Lower leg skin (tissue), 4 donors: ENCODE data around the gene CAPN2. TPM values are rescaled to one million over a fixed set of nuclear protein-coding genes. Genes with fewer than 3 reads are reported as not detected.
"Not testable (repeated sequence)": the region's sequence is repeated elsewhere in the genome, so short reads cannot be mapped to it uniquely, and the experiment has no call there.

ENCODE experiments used
- DNase-seq, 2 donors: peaks; one replicate each; pipeline ENCODE4 v3.0.0-alpha.2; 2019; ENCODE audit warnings: low spot score in 2 of 2
- H3K4me3 ChIP-seq: fragments of 200-600 bp; sonication (generic); 2 replicates; pipeline ENCODE4 v1.5.1; 2017; ENCODE audit warnings: mild to moderate bottlenecking, low read depth; ENCODE audit not compliant: poor library complexity, severe bottlenecking
- POLR2A ChIP-seq, 2 donors: fragments of 450-650 bp; IDR thresholded peaks; one replicate each; pipeline ENCODE4 v1.6.1; 2016 to 2017; ENCODE audit warnings: antibody characterized with exemption in 2 of 2, mild to moderate bottlenecking in 1 of 2, moderate library complexity in 1 of 2
- WGBS, 2 donors: methylation state at CpG; one replicate each; pipeline ENCODE4 v1.1.5; 2018; 5-methylcytosine and 5-hydroxymethylcytosine counted together
- intact Hi-C: fragments of 100-400 bp; cut with DNase I; formaldehyde crosslinking; loops from one replicate; pipeline ENCODE4 v1.15.0; 2023; ENCODE audit warnings: low total_unique reads
- total RNA-seq, 4 donors: library from RNA; depleted of rRNA; stranded (reverse); fragments of >200 nt; gene quantifications; one replicate each; pipeline ENCODE4 v1.1.0, GENCODE V29; 2016
- TF ChIP-seq, protein P1 (sequence below), 3 donors: fragments of 450-650 bp; IDR thresholded peaks; one replicate each; pipeline ENCODE4 v1.5.1; 2016; ENCODE audit warnings: antibody characterized with exemption in 3 of 3, mild to moderate bottlenecking in 3 of 3, moderate library complexity in 2 of 3

CAPN2 gene
- total RNA-seq, 4 donors from 2014 or later = 33.7 to 73.3 (median 47.2) TPM

DNA sequence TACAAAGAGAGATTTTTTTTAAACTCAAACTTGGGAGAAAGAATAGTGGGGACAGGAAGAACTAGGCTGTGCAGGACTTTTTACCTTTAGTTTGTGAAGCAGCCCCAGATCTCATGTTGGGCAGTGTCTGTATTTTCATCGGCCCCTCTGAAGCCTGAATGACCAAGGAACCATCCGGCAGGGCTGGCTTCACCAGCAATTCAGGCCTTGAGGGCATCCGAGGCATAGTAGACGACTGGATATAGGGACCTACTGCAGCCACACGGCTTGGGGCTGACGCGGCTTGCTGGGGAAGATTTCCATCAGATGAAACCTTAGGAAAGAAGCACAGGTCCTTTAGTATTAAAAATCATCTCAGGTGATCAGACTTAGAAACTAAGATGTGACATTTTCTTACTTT, 89.7 kb downstream of the CAPN2 start:
- intact Hi-C loops = no loop called here
- no peak for DNase-seq
- no peak overlapping the region for H3K4me3 ChIP-seq
- TF ChIP-seq, protein P1, sequence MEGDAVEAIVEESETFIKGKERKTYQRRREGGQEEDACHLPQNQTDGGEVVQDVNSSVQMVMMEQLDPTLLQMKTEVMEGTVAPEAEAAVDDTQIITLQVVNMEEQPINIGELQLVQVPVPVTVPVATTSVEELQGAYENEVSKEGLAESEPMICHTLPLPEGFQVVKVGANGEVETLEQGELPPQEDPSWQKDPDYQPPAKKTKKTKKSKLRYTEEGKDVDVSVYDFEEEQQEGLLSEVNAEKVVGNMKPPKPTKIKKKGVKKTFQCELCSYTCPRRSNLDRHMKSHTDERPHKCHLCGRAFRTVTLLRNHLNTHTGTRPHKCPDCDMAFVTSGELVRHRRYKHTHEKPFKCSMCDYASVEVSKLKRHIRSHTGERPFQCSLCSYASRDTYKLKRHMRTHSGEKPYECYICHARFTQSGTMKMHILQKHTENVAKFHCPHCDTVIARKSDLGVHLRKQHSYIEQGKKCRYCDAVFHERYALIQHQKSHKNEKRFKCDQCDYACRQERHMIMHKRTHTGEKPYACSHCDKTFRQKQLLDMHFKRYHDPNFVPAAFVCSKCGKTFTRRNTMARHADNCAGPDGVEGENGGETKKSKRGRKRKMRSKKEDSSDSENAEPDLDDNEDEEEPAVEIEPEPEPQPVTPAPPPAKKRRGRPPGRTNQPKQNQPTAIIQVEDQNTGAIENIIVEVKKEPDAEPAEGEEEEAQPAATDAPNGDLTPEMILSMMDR (IDR thresholded peaks at IDR 0.05) = no peak
- WGBS, 2 donors = 91% methylated on average over 7 of the region's 7 CpGs

DNA sequence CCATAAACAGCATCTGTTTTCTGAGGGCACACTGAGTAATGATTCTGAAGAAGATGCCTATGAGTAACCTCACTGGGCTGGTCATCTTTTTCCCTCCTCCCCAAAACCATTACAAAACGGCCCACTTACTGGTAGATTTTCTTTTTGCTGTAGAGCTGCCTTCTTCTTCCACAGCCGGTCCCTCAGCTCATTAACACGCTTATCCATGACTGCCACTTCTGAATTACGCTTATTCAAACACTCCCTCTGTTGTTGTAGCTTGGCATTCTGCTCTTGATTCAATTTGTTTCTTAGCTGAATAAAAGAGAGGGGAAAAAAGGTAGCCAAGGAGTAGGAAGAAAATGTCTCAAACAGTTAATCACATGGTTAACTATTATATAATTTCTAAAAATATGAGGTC, 90.3 kb downstream of the CAPN2 start:
- no peak overlapping the region for H3K4me3 ChIP-seq
- intact Hi-C loops = no loop called here
- 88 to 91% methylated on average over 4 of the region's 4 CpGs for WGBS, 2 donors
- TF ChIP-seq POLR2A (IDR thresholded peaks at IDR 0.05) = no peak
- TF ChIP-seq, protein P1 (IDR thresholded peaks at IDR 0.05) = no peak
- no peak for DNase-seq

DNA sequence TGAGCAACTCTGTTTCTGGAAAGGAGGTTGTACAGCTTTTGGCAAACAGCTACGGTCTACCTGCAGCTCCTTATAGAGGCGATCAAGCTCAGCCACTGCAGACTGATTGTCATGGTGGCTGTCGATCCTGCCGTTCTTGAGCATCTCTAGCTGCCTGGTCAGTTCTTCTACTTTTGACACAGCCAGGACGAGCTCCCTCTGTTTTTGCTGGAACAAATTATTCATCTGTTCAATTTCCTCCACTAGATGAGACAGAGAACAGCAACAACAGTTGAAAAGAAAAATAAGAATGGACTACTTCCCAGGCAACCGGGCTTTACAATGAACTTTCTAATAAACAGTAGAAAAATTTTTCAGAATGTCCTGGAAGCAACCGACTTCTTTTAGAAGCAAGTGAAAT, 90.9 kb downstream of the CAPN2 start:
- TF ChIP-seq, protein P1 (IDR thresholded peaks at IDR 0.05) = no peak
- TF ChIP-seq POLR2A (IDR thresholded peaks at IDR 0.05) = no peak

DNA sequence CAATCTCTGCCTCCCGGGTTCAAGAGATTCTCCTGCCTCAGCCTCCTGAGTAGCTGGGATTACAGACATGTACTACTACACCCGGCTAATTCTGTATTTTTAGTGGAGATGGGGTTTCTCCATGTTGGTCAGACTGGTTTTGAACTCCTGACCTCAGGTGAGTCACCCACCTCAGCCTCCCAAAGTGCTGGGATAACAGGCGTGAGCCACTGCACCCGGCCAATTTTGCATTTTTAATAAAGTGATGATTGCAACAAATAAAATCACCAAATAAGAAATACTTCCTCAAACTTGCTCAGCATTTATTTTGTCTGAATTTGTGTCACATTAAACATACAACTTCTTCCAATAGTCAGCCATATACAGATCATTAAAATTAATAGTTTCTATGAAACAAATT, 97.6 kb downstream of the CAPN2 start:
- intact Hi-C loops, H3K4me3 ChIP-seq, DNase-seq: not testable (repeated sequence)
- 83 to 84% methylated on average over 4 of the region's 4 CpGs for WGBS, 2 donors

More for the DNA sequence above, 90.9 kb downstream of the CAPN2 start:
- WGBS, 2 donors = 92 to 95% methylated on average over 7 of the region's 7 CpGs
- H3K4me3 ChIP-seq = no peak overlapping the region
- DNase-seq = no peak
- intact Hi-C loops = no loop called here

DNA sequence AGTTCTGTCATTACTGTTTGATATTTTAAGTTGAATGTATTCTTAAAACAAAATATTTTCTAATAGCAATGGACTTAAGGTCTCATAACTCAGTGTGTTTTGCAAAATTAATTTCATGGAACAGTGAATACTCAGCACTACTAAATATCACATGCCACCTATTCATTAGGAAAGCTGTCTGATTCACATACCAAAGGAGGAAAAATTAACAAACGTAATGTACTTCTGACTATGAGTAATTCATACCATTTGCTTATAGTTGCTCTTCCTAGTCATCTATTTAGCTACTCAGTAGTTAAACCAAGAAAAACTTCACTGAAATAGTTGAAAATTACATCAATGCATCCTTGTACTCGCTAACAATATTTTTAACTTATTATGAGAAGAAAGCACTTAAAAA, 98.2 kb downstream of the CAPN2 start:
- DNase-seq = no peak
- intact Hi-C loops = no loop called here
- WGBS, 2 donors = 82% methylated on average over 2 of the region's 2 CpGs
- TF ChIP-seq, protein P1 (IDR thresholded peaks at IDR 0.05) = no peak
- TF ChIP-seq POLR2A (IDR thresholded peaks at IDR 0.05) = no peak
- H3K4me3 ChIP-seq = no peak overlapping the region

DNA sequence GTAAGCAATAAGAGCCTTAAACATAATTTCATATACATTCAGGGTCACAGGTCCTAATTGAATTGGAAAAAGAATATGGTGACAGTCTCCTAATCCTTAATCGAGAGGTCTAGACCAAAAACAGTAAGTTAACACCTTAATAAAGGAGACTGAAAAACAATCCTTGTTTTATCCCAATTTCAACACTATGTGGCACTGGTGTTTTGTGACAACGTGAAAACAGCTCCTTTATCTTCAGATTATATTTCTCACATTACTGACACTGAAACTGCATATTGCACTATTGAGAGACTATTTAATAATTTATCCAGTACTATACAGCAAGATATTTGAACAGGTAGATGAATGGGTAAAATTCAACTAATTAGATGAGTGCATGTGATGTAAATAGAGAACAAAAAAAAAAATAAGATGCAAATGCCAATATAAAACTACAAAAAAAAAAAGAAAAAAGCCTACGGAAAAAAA, 99.3 kb downstream of the CAPN2 start:
- intact Hi-C loops = no loop called here
- DNase-seq = no peak
- WGBS, 2 donors = 43 to 49% methylated on average over 3 of the region's 3 CpGs
- no peak overlapping the region for H3K4me3 ChIP-seq
- TF ChIP-seq, protein P1 (IDR thresholded peaks at IDR 0.05) = no peak
- TF ChIP-seq POLR2A (IDR thresholded peaks at IDR 0.05) = no peak
